Glomerular endothelial cell (primary cell): ENCODE measurements around the gene SUSD6. TPM values are rescaled to one million over a fixed set of nuclear protein-coding genes. Genes with fewer than 3 reads are reported as not detected.
"Not testable (repeated sequence)": the region's sequence is repeated elsewhere in the genome, so short reads cannot be mapped to it uniquely, and the experiment has no call there.

Experiments used
- DNase-seq: peaks from one replicate; pipeline ENCODE4 v3.0.0-alpha.2; 2011; ENCODE audit warnings: low read depth, low spot score; ENCODE audit errors: extremely low read depth
- total RNA-seq: library from RNA; depleted of rRNA; stranded (reverse); fragments of >200 nt; gene quantifications from 2 replicates; pipeline ENCODE4 v1.2.3, GENCODE V29; 2015

The SUSD6 gene
- total RNA-seq, 1 donor from 2014 or later, result 54.1 TPM

DNA sequence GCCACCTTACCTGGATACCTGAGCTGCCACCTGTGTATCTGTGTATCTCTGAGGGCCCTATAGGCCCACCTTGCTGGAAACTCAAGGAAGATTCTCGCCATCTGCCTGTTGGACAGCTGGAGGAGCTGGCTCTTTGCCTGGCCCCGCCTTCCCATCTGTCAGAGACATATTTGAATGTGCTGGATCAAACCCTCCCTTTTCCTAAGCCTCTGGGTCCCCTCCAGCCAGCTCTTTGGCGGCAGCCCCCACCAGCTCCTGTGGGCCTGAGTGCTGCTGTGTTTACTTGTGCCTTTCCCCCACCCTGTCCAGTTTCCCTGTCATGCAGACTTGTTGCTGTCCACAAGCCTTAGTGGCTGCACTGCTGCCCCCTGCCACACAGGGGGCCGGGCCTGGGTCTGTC is 99.7 kb downstream of the SUSD6 start:
- DNase-seq, result no peak

DNA sequence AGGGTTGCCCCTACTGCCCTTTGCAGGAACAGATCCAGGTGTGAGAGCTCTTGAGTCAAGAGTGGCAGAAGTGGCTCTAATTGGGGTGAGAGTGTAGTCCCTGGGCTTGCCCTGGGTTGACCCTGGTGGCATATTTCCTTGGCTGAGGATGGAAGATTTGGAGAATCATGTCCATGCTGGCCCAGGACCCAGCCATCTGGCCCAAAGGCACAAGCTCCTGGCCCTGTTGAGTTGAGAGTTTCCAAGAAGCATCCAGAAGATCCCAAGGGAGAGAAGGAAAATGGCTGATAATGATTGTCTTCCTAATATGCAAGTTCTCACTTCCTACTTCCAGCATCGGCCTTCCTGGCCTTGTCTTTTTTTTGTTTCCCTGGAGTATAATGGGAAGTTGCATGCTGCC is 100.1 kb downstream of the SUSD6 start:
- DNase-seq, result no peak

DNA sequence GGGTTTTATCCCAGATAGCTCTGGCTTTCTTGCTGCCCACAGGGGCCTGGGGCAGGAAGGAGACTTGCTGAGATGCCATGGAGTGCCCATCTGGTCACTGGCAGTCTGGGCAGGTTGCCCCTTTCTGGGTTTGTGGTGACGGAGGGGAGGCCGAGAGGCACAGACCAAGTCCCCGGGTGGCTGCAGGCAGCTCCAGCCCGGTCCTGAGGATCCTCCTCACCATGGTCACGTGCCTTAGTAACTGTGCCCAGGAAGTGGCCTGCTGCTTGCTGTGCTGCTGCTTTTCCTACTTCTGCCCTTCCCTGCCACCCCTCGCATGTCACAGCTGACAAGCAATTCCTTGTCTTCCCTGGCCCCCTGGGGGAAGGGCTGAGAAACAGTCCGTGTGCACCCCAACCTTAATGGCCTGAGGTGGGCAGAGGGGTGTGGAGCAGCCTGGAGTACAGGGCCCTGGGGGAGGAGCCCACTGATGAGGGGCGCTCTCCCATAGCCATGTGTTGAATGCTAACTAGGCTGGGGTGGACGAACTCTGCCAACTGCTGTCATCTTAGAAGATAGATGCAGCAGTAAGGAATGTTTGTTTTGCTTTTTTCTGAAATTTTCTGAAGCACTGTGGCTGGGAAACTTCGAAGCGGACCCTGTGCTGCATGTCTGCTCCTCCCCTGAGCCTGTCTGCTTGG is 100.6 kb downstream of the SUSD6 start:
- no peak for DNase-seq

DNA sequence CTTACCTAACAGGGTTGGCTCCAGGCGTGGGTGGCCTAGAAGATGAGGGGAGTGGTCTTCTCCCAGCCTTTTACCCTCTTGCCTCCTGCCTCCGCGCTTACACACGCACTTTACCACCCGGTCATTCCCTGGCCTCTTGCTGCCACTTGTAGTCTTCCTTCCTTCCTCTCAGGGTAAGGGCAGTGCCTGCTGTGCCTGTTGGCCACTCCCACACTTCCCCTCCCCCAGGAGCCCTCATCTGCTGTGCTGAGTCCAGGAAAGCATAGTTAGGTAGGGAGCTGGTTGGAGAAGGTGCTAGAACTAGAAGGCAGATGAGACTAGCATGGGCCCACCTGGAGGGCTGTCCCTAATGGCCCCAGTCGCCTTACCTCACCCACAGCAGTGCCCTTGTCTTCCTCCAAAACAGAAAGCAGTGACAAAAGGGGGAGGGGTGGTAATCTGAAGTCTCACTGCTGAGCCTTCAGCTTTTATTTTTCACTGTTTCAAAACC is 101.2 kb downstream of the SUSD6 start:
- no peak for DNase-seq

DNA sequence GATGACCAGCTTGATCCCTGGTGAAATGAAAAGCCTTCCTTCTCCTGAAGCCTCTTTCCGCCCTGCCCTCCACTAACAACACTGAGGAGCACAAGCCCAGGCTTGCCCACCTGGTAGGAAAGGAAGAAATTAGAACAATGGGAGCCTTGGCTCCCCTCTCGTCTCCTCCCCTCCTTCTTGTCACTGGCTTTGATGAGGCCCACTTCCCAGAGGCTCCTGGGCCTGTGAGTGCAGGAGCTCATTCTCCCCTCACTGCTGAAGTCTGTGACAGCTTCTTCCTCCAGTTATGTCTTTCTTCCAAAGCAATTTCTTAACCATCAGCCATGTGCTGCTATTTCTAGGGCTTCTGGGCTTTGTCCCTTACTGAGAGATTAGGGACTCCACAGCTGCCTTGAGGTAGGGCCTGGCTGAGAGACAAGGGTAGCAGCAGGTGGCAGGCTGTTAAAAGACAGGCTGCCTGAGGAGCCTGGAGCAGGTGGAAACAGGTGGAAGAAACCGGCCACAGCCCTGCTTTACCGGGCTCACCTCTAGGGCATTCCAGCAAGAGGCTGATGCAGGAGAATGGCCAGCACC is 101.9 kb downstream of the SUSD6 start:
- DNase-seq, result no peak

DNA sequence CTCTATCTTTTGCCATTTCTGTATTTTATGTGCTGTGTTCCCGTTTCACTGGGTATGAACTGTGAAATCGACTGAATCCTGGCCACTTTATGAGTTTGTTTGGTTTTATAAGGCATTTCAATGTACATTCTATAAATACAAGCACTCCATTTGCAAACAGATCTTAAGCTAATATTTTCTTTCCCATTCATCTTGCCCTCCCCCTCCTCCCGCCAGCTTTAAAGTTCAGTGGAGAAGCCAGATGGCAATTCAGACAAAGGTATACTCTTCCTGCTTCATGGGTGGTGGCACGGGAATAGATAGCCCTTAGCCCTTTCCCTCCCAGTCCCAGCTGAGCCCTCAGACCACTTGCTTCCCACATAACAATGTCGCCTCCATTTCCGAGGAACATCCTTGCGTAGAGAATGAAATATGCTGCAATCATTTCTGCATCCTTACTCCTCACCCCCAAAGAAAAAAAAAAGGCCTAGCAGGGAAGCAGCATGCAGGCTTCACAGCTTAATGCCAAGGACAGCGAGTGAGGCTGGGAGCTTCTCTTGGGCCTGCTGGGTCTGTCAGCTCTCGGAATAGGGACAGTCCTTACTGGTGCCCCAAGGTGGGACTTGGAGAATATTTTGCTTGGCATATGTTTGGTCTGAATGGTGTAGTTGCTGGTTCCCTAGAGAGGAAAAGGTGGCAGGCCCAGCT is 102.7 kb downstream of the SUSD6 start:
- DNase-seq, result no peak

DNA sequence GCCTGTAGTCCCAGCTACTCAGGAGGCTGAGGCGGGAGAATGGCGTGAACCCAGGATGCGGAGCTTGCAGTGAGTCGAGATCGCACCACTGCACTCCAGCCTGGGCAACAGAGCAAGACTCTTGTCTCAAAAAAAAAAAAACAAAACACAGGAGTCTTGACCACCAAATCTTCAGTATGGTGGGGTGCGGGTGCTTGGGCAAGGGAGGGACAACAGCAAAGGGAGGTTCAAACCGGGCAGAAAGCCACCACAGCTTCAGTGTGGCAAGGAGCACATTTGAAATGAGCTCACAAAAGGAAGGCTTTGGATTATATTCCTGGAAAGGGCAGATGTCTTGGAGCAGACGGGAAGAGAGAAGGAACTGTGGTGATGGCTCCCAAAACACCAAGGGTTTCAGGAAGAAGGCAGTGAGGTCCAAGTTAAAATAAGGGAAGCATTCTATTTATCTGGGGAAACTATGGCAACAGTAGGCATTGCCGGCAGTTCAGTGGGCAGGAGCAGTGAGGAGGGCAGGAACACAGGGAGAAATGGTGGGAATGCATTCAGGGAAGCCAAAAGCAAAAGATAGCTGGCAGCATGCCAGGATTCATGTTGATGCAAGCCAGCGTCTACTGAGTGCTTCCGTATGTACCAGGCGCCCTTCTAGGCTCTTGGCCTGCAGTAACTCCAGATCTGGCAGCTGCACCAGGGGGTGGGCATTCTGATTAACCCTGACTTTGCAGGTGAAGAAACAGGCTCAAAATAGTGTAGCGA is 104.5 kb downstream of the SUSD6 start:
- no peak for DNase-seq

DNA sequence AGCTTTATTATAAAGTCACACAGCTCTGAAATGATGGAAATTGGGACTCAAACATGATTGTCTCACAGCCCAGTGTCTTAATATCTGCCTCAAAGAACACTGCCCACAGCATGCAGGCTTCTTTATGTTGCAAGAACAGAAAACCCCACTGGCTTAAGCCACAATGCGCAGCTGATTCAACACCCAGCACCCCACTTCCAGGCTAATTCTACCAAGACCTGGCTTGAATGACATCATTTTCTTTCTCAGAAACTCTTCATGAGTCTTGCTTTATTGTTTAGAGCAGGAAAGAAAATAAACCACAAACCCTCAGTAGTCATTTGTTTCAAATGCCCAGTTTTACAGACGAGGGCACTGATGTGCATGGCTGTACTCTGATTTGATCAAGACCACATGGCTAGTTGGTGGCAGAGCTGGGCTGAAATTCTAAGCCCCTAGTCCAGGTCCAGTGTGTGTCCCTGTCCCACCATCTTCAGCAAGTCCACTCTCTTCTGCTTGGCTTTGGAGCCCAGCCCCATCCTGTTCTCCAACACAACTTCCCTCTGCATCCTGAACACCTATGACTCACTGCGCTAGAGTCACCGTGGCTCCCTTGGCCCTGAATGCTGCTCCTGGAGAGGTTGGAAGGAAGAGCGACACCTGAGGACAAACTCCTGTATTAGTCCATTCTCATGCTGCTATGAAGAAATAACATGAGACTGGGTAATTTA is 105.2 kb downstream of the SUSD6 start:
- no peak for DNase-seq

DNA sequence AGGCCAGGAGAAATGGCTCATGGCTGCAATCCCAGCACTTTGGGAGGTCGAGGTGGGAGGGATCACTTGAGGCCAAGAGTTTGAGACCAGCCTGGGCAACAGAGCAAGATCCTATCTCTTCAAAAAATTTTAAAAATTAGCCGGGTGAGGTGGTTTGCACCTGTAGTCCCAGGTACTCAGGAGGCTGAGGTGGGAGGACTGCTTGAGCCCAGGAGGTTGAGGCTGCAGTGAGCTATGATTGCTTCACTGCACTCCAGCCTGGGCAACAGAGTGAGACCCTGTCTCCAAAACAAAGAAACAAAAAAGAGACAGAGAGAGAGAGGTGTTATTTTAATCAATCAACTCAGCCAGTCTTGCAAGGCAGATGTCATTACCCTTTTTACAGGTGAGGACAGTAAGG is 107.2 kb downstream of the SUSD6 start:
- not testable (repeated sequence) for DNase-seq

DNA sequence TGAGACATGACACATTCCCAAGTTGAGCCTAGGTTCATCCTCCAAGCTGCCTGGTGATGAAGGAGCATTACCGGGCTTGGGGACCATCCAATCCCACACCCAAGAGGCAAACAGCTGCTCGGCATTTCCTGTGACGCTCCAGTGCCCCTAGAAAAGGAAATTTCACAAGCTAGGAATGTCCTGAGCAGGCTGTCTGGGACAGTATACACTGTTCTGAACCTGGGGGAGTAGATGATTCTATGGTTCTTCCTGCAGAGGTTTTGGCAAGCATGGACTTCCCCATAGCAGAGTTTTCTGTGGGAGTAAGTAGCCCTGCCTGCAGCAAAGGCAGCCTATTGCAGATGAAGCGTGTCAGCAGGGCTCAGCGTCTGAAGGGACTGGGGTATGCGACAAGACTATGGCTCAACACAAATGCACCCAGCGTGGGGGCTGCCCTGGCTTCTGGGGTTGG is 108.1 kb downstream of the SUSD6 start:
- DNase-seq, result no peak

DNA sequence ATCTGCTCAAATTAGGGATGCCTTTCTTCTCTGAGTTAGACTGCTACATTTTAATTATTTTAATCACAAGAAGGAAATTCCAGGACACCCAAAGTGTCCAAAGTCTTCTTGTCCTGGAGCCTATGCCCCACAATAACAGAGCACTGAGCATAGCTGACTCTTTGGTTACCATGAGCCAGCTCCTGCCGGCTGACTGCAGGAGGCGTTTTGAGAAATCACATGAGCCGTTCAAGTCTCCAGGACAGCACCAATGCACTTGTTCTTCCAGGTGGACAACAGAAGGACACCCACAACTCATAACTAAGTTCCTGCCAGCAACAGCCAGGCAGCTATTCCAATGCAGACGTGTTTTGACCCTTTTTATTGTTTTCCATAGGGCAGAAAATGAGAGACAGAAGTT is 109.5 kb downstream of the SUSD6 start:
- no peak for DNase-seq

DNA sequence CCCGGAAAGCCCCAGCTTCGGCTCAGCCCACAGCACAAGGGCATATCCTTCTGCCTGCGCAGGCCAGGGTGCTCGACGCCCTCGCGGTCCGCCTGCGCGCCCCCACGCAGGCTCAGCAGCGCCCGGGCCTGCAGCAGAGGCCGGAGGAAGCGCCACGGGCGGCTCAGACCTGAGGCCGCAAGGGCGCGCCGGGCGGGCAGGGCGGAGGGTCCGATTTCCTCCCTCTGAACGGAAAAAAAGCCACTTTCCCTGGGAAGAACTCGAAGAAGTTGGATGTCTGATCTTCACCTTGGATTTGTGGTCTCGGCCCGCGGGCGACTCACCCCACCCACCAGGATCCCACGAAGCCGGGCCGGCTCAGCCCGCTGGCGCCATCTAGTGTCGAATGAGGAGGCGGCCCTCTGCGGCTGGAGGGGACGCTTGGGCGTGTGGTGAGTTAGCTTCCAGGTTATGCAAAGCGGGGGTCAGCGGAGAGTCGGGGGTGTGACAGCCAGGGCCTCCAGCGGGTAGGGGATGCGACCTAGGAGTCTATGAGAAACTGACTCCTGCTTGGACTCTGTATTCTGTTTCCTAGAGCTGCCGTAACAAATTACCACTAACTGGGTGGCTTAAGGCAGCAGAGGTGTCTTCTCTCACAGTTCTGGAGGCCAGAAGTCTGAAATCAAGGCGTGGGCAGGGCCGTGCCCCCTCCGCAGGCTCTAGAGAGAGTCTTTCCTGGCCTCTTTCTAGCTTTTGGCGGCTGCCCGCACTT is 115.5 kb downstream of the SUSD6 start:
- DNase-seq, result no peak

DNA sequence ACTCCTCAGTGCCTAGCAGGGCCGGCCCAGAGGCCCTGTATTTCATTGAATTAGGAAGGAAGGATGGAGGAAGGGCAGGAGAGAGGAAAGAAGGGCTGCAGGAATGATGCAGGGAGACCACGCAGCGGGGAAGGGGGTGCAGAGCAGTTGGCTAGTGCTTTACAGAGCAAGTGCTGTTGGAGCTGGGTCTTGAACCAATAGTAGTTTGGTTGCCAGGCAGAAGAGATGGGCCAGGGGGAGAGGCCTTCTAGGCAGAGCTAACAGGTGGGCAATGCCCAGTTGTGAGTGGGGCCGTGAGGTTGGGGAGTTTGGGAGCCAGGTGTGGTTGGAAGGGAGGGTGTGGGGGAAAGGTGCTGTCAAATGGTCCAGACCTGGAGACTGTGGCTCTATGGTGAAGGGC is 116.5 kb downstream of the SUSD6 start:
- DNase-seq, result no peak

DNA sequence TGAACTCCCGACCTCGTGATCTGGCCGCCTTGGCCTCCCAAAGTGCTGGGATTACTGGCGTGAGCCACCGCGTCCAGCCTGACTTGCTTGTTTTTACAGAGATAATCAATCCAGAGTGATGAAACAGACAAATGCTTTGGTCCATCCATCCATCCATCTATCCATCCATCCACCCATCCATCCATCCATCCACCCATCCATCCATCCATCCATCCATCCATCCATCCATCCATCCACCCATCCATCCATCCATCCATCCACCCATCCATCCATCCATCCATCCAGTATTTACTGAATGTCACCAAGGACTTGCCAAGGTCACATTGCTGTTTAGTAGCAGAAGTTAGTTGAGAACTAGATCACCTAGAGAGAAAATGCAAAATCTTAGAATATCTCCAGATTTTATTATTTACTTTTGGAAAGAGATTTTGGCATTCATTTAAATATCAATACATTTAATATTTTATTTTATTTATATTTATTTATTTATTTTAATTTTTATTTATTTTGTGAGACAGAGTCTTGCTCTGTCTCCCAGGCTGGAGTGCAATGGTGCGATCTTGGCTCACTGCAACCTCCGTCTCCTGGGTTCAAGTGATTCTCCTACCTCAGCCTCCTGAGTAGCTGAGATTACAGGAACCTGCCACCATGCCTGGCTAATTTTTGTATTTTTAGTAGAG is 120.7 kb downstream of the SUSD6 start:
- not testable (repeated sequence) for DNase-seq

DNA sequence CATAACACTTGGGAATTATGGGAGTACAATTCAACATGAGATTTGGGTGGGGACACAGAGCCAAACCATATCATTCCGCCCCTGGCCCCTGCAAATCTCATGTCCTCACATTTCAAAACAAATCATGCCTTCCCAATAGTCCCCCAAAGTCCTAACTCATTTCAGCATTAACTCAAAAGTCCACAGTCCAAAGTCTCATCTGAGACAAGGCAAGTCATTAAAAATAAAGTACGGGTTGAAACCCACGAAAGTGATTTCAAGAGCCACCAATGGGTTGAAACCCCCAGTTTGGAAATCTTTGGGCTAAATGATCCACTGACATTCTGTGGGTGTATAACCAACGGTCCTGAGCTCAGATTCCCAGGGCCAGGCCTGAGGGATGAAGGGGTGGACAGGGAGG is 125.0 kb downstream of the SUSD6 start:
- not testable (repeated sequence) for DNase-seq

DNA sequence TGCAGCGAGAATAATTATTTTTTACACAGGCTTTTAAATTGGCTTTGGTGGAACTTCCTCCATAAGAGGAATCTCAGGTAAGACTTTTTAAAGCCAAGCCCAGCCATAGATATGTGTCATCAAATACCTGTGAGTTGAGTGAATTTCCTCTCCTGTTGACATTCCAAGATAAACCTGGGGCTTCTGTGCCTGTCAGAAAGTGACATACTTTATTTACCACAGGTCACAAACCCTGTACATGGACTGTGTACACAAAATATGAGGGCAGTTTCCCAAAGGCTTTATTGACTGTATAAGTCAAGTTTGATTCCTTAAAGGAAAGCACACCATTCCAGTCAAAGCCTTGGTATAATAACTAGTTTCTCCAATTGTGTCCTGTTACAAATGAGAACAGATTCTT is 129.7 kb downstream of the SUSD6 start:
- no peak for DNase-seq

DNA sequence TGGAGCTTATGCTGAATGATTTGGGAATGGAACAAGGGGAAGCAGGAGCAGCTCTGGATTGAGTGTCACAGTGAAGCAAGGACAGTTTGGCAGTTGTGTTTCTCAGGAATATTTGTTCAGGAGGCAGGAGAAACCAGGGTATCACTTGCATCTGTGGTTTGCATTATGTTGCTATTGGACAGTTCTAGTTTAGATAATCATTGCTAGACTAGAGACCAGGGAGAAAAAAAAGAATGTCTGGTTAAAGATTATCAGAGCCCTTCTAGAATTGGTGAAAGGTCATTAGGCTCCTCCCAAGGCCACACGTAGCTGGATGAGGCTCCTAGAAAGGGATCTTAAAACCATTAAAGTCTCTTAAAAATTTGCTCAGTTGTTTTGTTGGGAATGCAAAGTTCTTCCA is 138.6 kb downstream of the SUSD6 start:
- DNase-seq, result no peak

DNA sequence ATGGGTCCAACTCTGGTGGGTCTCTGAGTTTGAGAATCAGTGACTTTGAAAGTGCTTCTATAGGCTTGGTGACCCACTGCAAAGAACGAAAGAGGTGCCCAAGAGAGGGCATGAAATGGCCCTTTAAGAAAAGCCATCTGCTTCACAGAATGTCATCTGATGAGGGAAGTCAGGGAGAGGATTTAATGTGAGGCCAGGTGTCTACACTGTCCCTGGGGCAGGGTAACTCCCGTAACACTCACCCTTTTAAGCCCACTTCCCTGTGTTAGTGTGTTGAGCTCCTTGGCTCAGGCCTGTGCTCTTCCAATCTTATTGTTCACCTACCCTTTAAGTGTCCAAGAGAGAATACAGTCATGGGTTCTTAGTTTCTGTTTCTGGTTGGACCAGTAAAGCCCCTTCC is 139.1 kb downstream of the SUSD6 start:
- DNase-seq, result no peak

DNA sequence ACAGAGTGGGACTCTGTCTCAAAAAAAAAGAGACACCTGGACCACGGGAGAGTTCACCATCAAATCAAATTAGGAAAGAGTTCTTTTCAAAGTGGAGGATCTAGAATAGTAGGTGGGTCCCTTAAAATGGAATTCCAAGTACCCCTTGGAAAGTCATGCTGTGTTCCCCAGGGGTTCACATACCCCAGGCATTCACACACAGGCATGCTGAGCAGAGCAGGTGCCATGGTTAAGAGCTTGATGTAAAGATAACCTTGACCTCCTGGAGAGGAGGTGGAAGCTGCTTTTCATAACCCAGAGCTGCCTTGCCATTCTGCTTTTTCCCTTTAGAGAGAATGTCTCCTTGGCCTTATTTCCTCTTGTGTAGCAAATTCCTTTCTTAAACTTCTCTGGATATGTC is 141.4 kb downstream of the SUSD6 start:
- no peak for DNase-seq
